GM18519 (cell line): ENCODE measurements around the gene NKD1.
"Not testable (repeated sequence)": the region's sequence is repeated elsewhere in the genome, so short reads cannot be mapped to it uniquely, and the experiment has no call there.

Source experiments
- ATAC-seq: cut with Tn5 transposase; IDR thresholded peaks from one replicate; pipeline ENCODE4 v1.9.1; 2021; ENCODE audit warnings: mild to moderate bottlenecking, moderate library complexity; ENCODE audit not compliant: unreplicated experiment, low FRiP score

The NKD1 gene

DNA sequence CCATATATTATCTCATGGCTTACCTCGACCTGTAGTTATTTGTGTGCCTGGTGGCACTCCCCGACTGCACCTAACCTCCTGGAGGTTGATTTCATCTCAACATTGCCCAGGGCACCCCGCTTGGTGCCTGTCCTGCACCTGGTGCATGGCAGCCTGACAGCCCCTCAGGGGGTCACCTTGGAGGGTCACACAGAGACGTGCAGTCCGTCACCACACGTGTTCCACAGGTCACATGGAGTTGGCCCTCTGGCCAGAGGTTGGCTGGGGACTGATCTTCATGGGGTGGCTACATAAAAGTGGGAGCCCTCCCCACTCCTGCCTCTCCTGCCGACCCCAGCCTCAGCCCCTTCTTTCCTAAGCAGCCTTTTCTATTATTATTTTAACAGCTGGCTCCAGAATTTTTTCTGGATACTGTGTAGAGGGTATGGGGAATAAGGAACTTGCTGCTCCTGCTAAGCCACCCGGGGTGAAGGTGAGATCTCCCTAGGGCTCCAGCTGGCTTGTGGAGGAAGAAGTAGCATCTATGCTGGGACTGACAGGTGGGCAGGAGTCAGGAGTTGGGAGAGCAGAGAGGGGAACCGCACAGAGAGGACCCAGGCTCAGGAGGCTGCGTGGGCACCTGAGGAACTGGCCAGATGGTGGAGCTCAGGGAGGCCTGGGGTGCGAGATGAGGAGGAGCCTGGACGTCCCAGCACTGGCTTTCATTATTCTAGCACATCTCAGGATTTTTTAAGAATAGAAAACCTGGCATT, 12.5 kb upstream of the NKD1 start:
- no peak for ATAC-seq

DNA sequence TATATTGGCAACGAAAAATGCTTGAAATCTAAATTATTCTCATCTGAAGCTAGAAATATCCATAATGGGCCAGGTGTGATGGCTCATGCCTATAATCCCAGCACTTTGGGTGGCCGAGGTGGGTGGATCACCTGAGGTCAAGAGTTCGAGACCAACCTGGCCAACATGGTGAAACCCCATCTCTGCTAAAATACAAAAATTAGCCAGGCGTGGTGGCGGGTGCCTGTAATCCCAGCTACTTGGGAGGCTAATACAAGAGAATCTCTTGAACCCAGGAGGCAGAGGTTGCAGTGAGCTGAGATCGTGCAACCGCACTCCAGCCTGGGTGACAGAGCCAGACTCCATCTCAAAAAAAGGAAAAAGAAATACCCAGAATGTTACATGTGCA, 11.9 kb upstream of the NKD1 start:
- not testable (repeated sequence) for ATAC-seq

DNA sequence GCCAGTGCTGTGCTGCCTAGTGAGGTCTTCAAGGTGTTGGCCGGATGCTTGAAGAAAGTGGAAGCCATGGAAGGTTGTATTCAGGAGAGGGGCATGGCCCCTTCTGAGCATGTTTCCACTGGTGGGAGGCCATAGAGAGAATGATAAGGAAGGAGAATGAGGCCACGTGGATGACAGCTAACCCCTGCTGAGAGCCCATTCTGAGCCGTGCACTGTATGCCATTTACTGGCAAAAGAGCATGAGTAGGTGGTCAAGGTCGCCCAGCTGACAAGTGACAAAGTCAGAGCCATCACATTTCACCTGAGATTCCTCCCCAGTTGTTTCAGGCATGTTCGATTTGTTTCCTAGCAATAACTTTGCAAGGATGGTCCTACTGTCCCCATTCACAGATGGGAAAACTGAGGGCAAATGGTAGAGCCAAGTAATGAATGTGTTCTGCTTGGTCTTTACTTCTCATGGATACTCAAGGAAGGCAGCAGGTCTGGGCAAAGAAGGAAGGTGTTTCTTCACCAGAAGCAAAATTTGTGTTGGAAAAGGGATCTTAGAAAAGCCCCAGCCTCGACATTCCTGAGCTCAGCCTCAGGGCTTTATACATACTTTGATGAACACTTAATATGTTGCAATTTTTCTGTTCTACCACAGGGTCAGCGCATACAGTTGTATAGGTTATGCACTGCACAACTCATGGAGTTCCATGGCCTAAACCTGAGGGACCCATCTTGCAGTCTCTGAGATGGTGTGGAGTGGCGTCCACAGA, 10.5 kb upstream of the NKD1 start:
- no peak for ATAC-seq

DNA sequence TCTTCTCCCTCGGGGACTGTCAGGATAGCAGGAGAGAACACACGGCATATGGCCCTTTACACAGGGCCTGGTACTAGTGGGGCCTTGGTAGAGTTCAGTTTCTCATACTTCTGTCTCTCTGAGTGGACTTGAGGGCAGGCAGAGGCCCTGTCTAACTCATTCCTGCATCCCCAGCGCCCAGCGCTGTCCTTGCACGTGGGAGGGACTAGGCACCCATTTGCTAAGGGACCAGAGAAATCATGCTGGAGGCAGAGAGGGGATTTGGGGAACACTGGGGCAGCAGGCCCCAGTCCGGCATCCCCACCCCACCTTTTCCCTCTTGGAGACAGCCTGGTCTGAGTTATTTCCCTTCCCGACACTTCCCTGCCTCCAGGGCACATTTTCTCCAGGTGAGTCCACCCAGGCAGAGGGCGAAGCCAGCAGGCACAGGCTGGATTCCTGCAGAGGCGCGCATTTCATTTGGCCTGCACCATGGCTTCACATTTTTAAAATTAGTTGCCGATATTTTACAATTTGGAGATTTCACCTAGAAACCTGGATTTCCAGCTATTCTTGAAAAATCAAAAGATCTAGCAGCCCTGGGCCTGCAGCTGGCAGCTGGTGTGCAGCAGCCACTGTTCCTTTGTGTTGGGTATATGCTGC, 9.7 kb upstream of the NKD1 start:
- no peak for ATAC-seq

DNA sequence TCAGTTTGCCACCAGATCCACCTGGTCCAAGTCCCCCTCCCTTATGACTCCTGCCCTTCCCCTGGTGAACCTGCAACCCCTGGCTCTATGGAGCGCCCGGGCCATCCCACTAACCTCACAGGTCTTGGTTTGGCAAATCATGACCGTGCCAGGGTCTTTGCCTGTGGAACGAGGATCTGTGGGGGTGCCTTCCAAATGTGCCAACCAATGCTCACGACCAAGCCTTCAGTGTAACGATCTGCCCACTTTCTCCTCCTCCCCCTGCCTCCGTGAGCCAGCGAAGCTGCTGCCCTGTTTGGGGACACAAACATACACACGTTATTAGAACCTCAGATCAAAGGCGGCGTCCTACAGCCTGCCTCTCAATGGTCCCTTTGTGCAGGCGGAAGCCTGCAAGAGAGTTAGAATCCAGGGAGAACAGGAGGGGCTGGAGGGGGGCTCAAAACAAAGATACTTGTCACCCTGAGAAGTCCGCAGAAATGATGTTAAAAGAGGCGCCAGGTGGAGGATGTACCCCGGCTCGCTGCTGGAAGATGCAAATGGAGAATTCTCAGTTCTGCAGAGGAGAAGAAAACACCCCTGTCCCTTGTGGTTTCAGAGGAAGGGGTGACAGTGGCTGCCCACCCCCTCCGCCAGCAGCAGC, 9.0 kb upstream of the NKD1 start:
- no peak for ATAC-seq

DNA sequence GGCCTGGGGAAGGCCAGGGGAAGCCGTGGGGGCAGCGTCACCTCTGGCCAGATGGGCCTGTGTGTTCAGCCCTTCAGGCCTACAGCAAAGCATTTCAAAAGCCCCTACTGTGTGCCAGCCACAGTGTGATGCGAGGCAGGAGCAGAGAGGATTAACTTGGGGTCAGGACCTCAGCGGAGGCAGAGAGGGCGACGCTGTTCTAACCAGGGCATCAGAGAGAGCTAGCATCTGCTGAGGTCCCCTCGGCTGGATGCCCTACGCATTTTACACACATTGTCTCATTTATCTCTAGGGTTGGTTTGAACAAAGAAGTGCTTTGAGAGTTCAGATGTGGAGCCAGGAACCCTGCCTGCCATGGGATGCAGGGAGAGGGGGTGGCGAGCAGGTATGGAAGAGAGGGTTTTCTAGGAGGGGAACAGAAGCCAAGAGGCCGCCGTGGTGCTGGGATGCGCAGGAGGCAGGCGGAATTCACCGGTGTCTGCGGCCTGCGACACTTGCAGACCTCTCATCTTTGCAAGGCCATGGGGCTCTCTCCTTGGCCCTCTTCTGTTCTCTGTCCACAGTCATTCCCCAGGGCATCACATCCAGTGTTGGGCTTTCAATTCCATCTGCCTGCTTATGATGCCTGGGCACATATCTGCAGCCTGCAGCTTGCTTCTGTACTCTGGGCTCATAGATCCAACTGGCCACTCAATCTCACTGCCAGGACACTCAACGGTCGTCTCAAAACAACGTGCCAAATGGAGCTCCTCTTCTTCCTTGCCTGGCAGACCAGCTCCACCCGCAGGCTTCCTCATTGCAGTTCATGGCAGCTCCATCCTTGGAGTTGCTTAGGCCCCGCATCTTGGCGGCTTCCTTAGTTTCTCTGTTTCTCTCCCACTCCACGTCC, 8.1 kb upstream of the NKD1 start:
- ATAC-seq, result no peak

DNA sequence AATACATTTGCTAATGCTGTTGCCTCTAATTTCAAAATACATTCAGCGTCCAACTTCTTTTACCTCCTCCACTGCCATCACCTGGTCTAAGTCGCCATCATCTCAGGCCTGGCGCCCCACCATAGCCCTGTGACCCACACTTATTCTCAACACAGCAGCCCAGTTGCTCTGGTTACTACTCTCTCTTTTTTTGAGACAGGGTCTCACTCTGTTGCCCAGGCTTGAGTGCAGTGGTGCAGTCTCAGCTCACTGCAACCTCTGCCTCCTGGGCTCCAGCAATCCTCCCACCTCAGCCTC, 7.5 kb upstream of the NKD1 start:
- no peak for ATAC-seq

DNA sequence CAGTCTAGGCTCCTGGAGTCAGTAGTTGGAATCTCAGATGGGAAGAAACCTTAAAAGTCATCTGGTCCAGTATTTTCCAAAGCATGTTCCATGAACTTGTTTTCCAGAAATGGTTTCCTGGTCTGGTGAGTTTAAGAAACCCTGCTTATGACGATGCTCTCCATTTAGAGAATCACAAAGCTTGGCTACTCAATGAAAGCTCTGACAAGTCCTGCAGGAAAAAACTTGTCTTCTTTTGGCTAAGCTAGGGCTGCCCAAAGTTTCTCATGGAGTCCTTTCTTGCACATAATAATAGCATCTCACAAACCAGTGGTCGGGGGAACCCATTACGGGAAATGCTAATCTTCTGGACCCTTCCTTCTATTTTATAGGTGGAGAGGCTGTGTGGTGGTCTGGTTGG, 5.5 kb upstream of the NKD1 start:
- no peak for ATAC-seq

DNA sequence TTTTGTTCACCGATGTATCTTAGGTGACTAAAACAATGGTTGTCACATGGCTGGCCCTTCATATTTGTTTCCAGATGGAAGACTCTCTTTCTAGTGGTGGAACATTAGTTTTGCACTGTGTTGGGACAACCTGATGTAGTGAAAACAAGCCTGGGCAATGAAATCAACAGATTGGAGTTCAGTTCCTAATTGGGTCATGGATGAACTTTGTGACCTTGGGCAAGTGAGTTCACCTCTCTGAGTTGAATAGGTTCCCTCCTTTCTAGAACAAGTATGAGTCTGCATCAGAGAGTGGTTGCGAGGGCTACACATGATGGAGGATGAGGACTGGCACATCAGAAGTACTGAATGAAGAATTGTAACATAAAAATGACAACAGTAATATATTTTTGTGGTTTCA, 2.1 kb upstream of the NKD1 start:
- ATAC-seq, result no peak

DNA sequence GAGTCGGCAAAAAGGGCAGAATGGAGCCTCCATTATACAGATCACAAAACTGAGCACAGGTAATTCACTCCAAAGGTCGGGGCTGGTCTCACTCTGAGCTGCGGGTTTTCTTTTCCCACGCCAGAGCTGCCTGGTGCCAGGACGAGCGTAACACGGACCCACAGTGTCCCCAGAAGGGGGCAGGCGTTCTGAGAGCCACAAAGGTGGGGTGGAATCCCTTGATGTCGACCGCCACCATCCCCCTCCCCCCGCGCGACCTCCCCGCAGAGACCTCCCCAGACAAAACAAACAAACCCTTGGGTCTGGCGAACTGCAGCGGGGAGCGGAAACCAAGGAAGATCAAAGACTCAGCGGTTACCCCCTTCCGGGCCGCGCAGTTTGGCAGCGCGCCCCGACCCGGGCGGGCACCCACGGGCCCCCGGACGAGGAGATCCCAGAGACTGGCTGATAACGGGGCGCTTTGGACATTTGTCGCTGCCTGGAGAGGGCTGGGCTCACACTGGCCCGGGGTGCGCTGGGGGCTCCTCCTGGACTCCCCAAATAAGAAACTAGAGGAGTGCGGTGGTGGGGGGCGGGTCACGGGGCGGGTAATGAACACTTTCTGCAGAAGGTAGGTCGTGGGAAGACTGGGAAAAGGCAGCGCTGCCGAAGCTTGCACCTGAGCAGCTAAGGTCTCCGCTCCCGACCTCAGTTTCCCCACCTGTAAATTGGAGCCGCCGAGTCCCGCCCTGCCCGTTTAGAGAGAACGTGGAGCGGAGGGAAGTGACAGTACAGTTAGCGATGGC, 664 bp upstream of the NKD1 start:
- ATAC-seq, result no peak

DNA sequence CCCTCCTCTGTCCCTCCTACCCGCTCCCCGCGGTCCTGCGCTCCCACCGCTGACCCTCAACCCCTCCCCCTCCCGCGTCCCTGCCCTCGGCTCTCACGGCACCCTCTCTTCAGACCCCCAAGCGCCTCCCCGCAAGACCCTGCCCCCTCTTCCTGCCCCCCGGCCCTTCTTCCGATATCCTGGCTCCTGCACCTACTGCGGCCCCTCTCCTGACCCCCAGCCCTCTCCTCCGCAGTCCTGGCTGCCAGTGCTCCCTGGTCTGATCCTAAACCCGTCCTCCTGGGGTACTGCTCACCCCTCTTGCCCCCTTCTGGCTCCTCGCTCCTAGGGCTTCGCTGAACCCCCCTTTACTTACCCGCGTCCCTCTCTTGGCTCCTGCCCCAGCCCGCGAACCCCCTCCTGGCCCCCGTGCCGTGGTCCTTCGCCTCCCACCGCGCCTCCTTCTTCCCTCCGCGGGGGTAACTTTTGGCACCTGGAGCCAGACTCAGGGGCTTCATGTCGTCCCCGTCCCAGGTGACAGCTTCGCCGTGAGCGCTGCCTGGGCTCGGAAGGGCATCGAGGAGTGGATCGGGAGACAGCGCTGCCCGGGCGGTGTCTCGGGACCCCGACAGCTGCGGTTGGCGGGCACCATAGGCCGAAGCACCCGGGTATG, 839 bp downstream of the NKD1 start:
- ATAC-seq, result no peak

DNA sequence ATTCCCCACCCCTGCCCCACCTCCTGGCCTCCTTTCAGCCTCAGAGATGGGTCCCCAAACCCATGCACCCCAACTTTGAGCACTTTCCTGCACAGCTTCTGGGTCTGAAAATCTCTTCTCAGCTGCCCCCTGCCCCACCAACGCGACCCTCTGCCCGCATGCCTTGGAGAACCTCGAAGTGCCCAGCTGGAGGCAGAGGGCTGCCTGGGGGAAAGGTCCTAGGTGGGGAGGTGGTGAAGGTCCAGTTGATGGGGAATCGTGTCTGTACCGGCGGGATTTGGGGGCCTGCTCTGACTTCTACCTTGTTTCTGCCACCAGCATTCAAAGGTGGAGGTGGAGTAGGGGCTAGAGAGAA, 1.3 kb downstream of the NKD1 start:
- no peak for ATAC-seq

DNA sequence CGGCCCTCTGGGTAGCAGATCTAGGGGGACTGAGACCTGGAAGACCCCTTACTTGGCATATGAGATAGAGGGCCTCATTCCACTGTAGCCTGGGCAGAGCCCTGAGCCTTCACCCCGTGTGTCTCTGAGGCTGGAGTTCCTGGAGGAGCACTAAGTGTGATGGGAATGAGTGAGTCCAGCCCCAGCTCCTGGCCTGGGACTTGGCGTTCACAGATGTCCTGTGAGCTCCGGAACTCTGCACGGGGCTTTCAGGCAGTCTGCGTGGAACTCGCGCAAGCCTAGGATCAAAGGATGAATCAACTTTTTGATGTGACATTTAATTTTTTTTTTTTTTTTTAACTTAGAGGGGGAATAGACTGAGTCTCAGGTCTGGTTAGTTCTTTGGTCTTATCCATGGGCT, 1.8 kb downstream of the NKD1 start:
- ATAC-seq, result no peak

DNA sequence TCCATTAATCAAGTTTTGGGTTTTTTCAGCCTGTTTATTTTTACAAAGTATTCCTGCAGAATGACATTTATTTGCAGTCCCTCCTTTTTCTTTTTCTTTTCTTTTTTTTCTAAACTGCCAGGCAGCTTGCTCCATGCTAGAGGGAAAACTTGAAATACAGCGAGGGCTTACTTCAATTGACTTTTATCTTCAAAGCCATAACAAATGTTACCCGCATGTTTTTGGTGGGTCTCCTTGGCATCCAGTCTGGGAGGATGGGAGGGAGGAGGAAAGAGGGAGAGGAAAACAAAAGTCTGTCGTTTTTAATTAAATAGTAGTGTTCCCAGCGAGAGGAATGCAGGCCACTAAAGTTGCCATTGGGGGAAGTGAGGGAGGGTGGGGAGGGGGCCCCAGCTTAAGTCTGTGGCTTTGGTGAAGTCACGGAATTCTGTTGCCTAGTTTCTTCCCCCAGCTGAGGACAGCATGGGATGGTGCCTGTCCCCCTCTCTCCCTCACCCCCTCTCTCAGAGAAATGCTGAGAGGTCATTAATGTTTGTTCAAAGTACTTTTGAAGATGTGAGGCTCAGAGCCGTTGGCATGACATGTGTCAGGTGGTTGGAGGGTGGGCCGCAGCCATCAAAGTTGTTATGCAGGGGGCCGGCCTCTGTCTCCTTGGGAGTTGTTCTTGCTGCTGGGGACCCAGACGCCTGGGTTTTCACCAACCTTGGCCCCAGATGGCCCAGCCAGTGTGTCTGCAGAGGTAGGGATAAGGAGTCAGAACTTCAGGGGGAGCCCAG, 2.9 kb downstream of the NKD1 start:
- no peak for ATAC-seq

DNA sequence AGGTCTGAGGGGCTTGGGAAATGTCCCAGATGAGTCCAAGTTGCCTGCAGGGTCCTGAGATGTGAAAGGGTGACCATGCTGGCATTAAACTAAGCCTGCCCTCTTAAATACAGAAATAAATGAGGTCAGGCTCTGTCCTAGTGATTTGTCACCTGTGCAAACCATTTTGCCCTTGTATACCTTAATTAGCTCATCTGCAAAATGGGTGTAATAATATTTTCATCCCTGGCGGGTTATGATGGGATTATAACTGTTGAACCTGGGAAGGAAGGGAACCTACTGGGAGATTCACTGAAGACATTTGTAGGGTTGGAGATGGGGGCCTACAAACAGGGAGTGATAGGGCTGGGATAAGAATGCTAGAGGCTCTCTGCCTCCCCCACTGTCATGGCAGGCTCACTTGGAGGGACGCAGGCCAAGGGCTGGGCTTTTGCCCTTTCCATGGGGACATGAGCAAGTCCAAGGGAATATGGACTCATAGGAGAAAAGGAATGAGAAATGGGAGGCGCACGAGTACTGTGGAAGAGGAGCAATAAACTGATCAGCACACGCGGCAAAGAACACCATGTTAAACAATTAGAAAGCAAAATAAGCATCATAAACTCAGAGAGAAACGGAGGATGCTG, 4.4 kb downstream of the NKD1 start:
- ATAC-seq, result no peak

DNA sequence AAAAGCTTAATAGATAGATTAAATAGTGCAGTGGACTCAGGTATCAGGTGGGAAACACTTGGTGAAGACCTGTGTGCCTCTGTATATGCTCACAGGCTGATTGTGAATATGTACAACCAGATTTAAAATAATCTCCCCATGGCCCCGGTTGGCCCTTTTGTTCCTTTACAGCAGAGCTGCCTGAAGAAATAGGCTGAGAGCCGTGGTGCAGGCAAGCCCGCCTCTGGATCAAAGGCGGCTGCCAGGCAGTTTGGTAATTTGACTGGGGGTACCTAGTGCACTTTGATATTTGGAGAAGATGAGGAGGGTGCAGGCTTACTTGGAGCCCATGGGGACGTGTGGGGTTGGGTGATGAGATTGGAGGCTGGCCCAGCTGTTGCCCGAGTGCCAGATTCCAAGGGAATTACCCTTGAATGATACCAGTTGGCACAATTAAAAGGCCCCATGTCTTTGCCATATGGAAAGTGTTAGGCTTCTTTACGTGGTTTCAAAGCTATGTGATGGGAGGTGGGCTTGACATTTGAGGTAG, 5.0 kb downstream of the NKD1 start:
- no peak for ATAC-seq

DNA sequence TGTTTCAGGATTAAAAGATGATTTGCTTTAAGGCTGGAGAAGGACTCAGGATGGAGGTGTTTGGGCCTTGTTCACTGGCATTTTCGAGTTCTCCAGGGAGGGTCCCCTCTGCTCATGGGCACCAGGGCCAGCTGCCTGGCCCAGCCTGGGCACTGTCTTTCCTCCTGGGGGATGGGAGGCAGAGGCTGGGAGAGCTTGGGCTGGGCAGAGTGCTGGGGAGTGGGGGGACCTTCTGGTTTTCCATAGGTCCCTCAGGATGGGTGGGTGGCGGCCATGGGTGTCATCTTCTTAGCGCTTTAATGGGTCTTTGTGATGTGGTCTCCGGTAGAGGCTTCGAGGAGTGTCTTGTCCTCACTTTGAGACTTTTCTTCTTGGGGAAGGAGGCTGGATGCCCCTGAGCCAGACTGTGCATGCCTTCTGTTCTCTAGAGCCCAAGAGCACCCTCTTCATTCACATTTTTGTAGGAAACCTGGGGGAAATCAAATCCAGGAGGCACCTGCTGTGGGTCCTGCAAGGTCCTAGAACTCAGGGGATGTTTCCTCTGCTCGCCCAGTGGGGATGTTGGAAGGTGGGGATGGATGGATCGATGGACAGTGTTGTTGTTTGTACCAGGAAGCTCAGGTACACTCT, 5.7 kb downstream of the NKD1 start:
- ATAC-seq, result no peak
